ENCODE results near the gene STH. TPM values are rescaled to one million over a fixed set of nuclear protein-coding genes. Genes with fewer than 3 reads are reported as not detected.

The STH gene
- polyA plus RNA-seq, 1 experiment = not detected

GRCh38 chr17:46045639-46046038 lies 46.6 kb downstream of the STH start:
- H3K27ac ChIP-seq (ENCODE audit: low read depth, low read length) = no peak overlapping the region
- TF ChIP-seq, protein P1, sequence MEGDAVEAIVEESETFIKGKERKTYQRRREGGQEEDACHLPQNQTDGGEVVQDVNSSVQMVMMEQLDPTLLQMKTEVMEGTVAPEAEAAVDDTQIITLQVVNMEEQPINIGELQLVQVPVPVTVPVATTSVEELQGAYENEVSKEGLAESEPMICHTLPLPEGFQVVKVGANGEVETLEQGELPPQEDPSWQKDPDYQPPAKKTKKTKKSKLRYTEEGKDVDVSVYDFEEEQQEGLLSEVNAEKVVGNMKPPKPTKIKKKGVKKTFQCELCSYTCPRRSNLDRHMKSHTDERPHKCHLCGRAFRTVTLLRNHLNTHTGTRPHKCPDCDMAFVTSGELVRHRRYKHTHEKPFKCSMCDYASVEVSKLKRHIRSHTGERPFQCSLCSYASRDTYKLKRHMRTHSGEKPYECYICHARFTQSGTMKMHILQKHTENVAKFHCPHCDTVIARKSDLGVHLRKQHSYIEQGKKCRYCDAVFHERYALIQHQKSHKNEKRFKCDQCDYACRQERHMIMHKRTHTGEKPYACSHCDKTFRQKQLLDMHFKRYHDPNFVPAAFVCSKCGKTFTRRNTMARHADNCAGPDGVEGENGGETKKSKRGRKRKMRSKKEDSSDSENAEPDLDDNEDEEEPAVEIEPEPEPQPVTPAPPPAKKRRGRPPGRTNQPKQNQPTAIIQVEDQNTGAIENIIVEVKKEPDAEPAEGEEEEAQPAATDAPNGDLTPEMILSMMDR (IDR thresholded peaks at IDR 0.05; ENCODE audit: low read depth, low read length) = no peak
- DNase-seq (ENCODE audit: low read depth, low spot score) = no peak
- H3K27me3 ChIP-seq (ENCODE audit: control insufficient read depth, insufficient read depth, low read length) = no peaks in the 10 kb centered on the region
- CTCF ChIA-PET = interaction anchor here (0.6 to 9.5 kb wide), 6 partner anchors 41 to 167 kb away, joined by 5 to 127 read pairs (median 8); partner anchors contain the start of gene KANSL1
- POLR2A ChIA-PET = no interaction called here
- no peak overlapping the region for H3K4me3 ChIP-seq (ENCODE audit: low read depth, low read length)
- H3K9me3 ChIP-seq (ENCODE audit: control insufficient read depth, insufficient read depth, low read length) = no peaks in the 10 kb centered on the region

GRCh38 chr17:46046957-46047356 lies 47.9 kb downstream of the STH start:
- POLR2A ChIA-PET = interaction anchor here (0.6 to 1.1 kb wide), 2 partner anchors 26 to 145 kb away, joined by 3 to 11 read pairs; no protein-coding TSS in a partner anchor
- no peaks in the 10 kb centered on the region for H3K9me3 ChIP-seq (ENCODE audit: control insufficient read depth, insufficient read depth, low read length)
- TF ChIP-seq, protein P1 (IDR thresholded peaks at IDR 0.05; ENCODE audit: low read depth, low read length) = no peak
- no peak overlapping the region for H3K27ac ChIP-seq (ENCODE audit: low read depth, low read length)
- H3K4me3 ChIP-seq (ENCODE audit: low read depth, low read length) = no peak overlapping the region
- CTCF ChIA-PET = interaction anchor here (0.6 to 1.6 kb wide), 2 partner anchors 11 to 63 kb away, joined by 3 read pairs; no protein-coding TSS in a partner anchor
- DNase-seq (ENCODE audit: low read depth, low spot score) = no peak
- no peaks in the 10 kb centered on the region for H3K27me3 ChIP-seq (ENCODE audit: control insufficient read depth, insufficient read depth, low read length)

DNA sequence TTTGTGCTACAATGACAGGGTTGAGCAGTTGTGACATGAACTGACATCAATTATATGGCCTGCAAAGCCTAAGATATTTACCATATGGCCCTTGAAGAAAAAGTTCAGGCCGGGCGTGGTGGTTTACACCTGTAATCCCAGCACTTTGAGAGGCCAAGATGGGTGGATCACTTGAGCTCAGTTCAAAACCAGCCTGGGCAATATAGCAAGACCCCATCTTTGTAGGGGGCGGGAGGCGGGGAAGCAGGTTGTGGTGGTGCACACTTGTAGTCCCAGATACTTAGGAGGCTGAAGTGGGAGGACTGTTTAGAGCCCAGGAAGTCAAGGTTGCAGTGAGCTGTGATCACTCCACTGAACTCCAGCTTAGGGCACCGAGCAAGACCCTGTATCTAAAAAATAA lies 48.3 kb downstream of the STH start:
- H3K4me3 ChIP-seq (ENCODE audit: low read depth, low read length) = no peak overlapping the region
- H3K27me3 ChIP-seq (ENCODE audit: control insufficient read depth, insufficient read depth, low read length) = no peaks in the 10 kb centered on the region
- H3K27ac ChIP-seq (ENCODE audit: low read depth, low read length) = no peak overlapping the region
- CTCF ChIA-PET = interaction anchor here (0.6 to 1.6 kb wide), 2 partner anchors 10 to 63 kb away, joined by 3 read pairs; no protein-coding TSS in a partner anchor
- H3K9me3 ChIP-seq (ENCODE audit: control insufficient read depth, insufficient read depth, low read length) = no peaks in the 10 kb centered on the region
- DNase-seq (ENCODE audit: low read depth, low spot score) = no peak
- POLR2A ChIA-PET = interaction anchor here (1.1 kb wide), 1 partner anchor 145 kb away, joined by 11 read pairs; no protein-coding TSS in a partner anchor
- TF ChIP-seq, protein P1 (IDR thresholded peaks at IDR 0.05; ENCODE audit: low read depth, low read length) = no peak

GRCh38 chr17:46047856-46048255 lies 48.8 kb downstream of the STH start:
- H3K4me3 ChIP-seq (ENCODE audit: low read depth, low read length) = no peak overlapping the region
- ChIA-PET CTCF (interaction anchor here (1.6 kb wide), 1 partner anchor 10 kb away, joined by 3 read pairs; no protein-coding TSS in a partner anchor), POLR2A (interaction anchor here (1.1 kb wide), 1 partner anchor 144 kb away, joined by 11 read pairs; no protein-coding TSS in a partner anchor)
- H3K27me3 ChIP-seq (ENCODE audit: control insufficient read depth, insufficient read depth, low read length) = no peaks in the 10 kb centered on the region
- no peaks in the 10 kb centered on the region for H3K9me3 ChIP-seq (ENCODE audit: control insufficient read depth, insufficient read depth, low read length)
- TF ChIP-seq, protein P1 (IDR thresholded peaks at IDR 0.05; ENCODE audit: low read depth, low read length) = no peak
- H3K27ac ChIP-seq (ENCODE audit: low read depth, low read length) = no peak overlapping the region
- no peak for DNase-seq (ENCODE audit: low read depth, low spot score)

Other genes starting within 250 kb of the STH start
- not detected in 2 replicates for gene CRHR1, start 214.9 kb upstream of the STH start, polyA plus RNA-seq (2011; rRNA removed)
- not detected in 2 replicates for gene SPPL2C, start 154.4 kb upstream of the STH start, polyA plus RNA-seq (2011; rRNA removed)
- gene MAPT, start 104.7 kb upstream of the STH start, polyA plus RNA-seq (2011; rRNA removed) = 0.21 and 0.27 TPM in 2 replicates
- 15.6 and 27.0 TPM in 2 replicates for gene KANSL1, start 194.2 kb downstream of the STH start, polyA plus RNA-seq (2011; rRNA removed)

Data from AG04450 (cell line).